ENCODE measurements around the gene BTN3A1.

Gene BTN3A1

DNA sequence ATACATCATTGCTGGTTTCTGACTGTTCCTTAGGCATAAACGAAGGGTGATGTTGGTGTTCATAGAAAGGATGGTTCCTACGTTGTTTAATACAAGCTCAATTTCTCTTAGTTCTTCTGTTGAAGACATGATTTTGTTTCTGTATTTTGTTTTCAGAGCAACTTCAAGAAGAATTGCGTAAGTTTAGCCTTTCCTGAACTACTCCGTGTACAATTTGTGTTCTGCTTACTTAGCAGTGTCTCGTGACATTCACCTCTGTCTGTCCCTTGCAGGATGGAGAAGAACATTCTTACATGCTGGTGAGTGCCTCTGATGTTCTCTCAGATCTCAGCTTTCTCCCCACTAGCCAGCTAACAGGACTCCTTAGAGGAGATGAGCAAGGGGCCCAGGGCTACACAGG lies 11.5 kb upstream of the BTN3A1 start:
- no peaks in the 10 kb centered on the region for H3K9me3 ChIP-seq (ENCODE audit: control insufficient read depth, insufficient read depth, low read length)
- TF ChIP-seq EZH2phosphoT487 (IDR thresholded peaks at IDR 0.05; ENCODE audit: borderline replicate concordance, low read length) (no peak), CTCF (IDR thresholded peaks at IDR 0.05; ENCODE audit: low read depth, low read length, poor library complexity, severe bottlenecking) (no peak)
- no peaks in the 10 kb centered on the region for H3K27me3 ChIP-seq (ENCODE audit: control insufficient read depth, low read length)
- no peaks in the 10 kb centered on the region for H4K20me1 ChIP-seq (ENCODE audit: control insufficient read depth, insufficient read depth, low read depth, low read length)
- no peak overlapping the region for H3K27ac ChIP-seq (ENCODE audit: low read depth, low read length)
- H3K36me3 ChIP-seq (ENCODE audit: control insufficient read depth, low read length), result no peaks in the 10 kb centered on the region
- H3F3A ChIP-seq (ENCODE audit: control insufficient read depth, insufficient read depth), result no peaks in the 10 kb centered on the region
- no peaks in the 10 kb centered on the region for H3K9me2 ChIP-seq (replicated peaks; ENCODE audit: control insufficient read depth, low read length)
- no peaks in the 10 kb centered on the region for H3K79me2 ChIP-seq (ENCODE audit: control insufficient read depth, low read length)
- no peak overlapping the region for H3K4me2 ChIP-seq (ENCODE audit: low read length)
- no peak overlapping the region for H3K4me3 ChIP-seq (ENCODE audit: low read length)
- no peaks in the 10 kb centered on the region for H3K4me1 ChIP-seq (ENCODE audit: control insufficient read depth, low read length)

GRCh38 chr6:26392932-26393636 lies 9.0 kb upstream of the BTN3A1 start:
- no peaks in the 10 kb centered on the region for H3F3A ChIP-seq (ENCODE audit: control insufficient read depth, insufficient read depth)
- H3K36me3 ChIP-seq (ENCODE audit: control insufficient read depth, low read length), result no peaks in the 10 kb centered on the region
- H3K4me2 ChIP-seq (ENCODE audit: low read length), result no peak overlapping the region
- TF ChIP-seq CTCF (IDR thresholded peaks at IDR 0.05; ENCODE audit: low read depth, low read length, poor library complexity, severe bottlenecking) (no peak), EZH2phosphoT487 (IDR thresholded peaks at IDR 0.05; ENCODE audit: borderline replicate concordance, low read length) (no peak)
- no peak overlapping the region for H3K4me3 ChIP-seq (ENCODE audit: low read length)
- H4K20me1 ChIP-seq (ENCODE audit: control insufficient read depth, insufficient read depth, low read depth, low read length), result no peaks in the 10 kb centered on the region
- no peaks in the 10 kb centered on the region for H3K9me3 ChIP-seq (ENCODE audit: control insufficient read depth, insufficient read depth, low read length)
- H3K9me2 ChIP-seq (replicated peaks; ENCODE audit: control insufficient read depth, low read length), result no peaks in the 10 kb centered on the region
- H3K79me2 ChIP-seq (ENCODE audit: control insufficient read depth, low read length), result no peaks in the 10 kb centered on the region
- no peaks in the 10 kb centered on the region for H3K4me1 ChIP-seq (ENCODE audit: control insufficient read depth, low read length)
- no peak overlapping the region for H3K27ac ChIP-seq (ENCODE audit: low read depth, low read length)
- no peaks in the 10 kb centered on the region for H3K27me3 ChIP-seq (ENCODE audit: control insufficient read depth, low read length)

GRCh38 chr6:26394289-26394688 lies 7.8 kb upstream of the BTN3A1 start:
- Histone ChIP-seq H3F3A (ENCODE audit: control insufficient read depth, insufficient read depth) (no peaks in the 10 kb centered on the region), H3K4me3 (ENCODE audit: low read length) (no peak overlapping the region), H3K79me2 (ENCODE audit: control insufficient read depth, low read length) (no peaks in the 10 kb centered on the region), H3K36me3 (ENCODE audit: control insufficient read depth, low read length) (no peaks in the 10 kb centered on the region), H3K27ac (ENCODE audit: low read depth, low read length) (no peak overlapping the region), H3K9me3 (ENCODE audit: control insufficient read depth, insufficient read depth, low read length) (no peaks in the 10 kb centered on the region), H3K9me2 (replicated peaks; ENCODE audit: control insufficient read depth, low read length) (no peaks in the 10 kb centered on the region), H3K27me3 (ENCODE audit: control insufficient read depth, low read length) (no peaks in the 10 kb centered on the region), H4K20me1 (ENCODE audit: control insufficient read depth, insufficient read depth, low read depth, low read length) (no peaks in the 10 kb centered on the region), H3K4me2 (ENCODE audit: low read length) (no peak overlapping the region), H3K4me1 (ENCODE audit: control insufficient read depth, low read length) (no peaks in the 10 kb centered on the region)
- TF ChIP-seq CTCF (IDR thresholded peaks at IDR 0.05; ENCODE audit: low read depth, low read length, poor library complexity, severe bottlenecking) (no peak), EZH2phosphoT487 (IDR thresholded peaks at IDR 0.05; ENCODE audit: borderline replicate concordance, low read length) (no peak)

Data from DOHH2 (cell line).